Bladder microvascular endothelial cell (primary cell): ENCODE results near the gene CENPC. TPM values are rescaled to one million over a fixed set of nuclear protein-coding genes. Genes with fewer than 3 reads are reported as not detected.

Experiments used
- total RNA-seq: library from RNA; depleted of rRNA; stranded (reverse); fragments of >200 nt; gene quantifications from 2 replicates; pipeline ENCODE4 v1.2.3, GENCODE V29; 2014

The CENPC gene, protein sequence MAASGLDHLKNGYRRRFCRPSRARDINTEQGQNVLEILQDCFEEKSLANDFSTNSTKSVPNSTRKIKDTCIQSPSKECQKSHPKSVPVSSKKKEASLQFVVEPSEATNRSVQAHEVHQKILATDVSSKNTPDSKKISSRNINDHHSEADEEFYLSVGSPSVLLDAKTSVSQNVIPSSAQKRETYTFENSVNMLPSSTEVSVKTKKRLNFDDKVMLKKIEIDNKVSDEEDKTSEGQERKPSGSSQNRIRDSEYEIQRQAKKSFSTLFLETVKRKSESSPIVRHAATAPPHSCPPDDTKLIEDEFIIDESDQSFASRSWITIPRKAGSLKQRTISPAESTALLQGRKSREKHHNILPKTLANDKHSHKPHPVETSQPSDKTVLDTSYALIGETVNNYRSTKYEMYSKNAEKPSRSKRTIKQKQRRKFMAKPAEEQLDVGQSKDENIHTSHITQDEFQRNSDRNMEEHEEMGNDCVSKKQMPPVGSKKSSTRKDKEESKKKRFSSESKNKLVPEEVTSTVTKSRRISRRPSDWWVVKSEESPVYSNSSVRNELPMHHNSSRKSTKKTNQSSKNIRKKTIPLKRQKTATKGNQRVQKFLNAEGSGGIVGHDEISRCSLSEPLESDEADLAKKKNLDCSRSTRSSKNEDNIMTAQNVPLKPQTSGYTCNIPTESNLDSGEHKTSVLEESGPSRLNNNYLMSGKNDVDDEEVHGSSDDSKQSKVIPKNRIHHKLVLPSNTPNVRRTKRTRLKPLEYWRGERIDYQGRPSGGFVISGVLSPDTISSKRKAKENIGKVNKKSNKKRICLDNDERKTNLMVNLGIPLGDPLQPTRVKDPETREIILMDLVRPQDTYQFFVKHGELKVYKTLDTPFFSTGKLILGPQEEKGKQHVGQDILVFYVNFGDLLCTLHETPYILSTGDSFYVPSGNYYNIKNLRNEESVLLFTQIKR
- 12.3 and 24.7 TPM in 2 replicates for total RNA-seq

DNA sequence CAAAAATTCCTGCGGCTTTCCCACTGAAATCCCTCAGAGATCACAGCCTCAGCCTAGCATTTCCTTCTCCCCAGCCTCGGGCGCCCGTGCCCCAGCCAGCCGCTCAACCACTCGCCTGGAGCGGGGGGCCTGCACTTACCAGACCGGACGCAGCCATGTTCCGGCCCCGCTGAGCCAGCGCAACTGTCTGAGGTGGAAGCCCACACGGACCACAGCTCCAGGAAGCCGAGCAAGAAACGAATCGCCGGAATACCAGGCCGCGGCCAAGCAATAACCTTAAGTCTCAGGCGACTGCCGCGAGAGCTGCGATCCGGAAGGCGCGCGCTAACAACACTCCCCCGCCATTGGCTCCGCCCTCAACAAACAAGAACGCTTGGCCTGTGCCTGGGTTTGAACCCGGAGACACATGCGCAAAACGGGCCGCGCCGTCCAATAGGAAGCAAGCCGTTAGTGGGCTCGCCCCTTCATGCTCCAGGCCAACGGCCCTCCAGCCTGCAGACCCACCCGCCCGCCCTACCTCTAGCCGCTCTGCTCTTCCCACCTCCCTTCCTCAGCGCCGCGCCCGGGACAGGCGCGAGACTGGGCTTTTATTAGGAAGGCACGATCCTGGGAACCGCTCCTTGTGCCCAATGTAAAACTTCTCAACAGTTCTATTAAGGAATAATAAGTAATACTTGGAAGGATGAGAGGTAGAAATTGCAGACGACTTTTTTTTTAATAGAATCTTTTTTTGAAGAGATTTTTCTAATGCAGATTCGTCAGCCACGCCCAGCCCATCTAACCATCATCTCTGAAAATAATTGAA lies at the start of gene CENPC:
Gene CENPC (minus strand): TSS at position 305 of the 805 bp plus-strand sequence. CDS start 148 bp downstream, at position 157.

DNA sequence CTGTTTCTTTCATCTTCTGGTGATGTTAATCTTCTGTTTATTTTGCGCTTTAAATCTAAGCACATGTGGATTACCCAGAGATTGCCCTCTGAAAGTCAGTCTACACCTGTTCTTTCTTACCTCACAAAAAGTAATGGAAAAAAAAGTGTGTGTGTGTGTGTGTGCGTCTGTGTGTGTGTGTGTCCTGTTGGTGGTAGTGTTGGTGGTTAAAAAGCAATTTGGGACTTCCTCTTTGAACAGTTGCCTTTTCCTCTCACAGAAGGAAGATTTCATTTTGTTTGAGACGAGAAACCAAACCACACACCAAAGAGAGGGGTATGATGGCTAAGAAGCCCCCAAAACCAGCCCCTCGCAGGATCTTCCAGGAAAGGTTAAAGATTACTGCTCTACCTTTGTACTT lies 13.2 kb upstream of the CENPC start, which contains the start of gene STAP1:
Gene STAP1 (plus strand): TSS at position 235 of the 400 bp plus-strand sequence. CDS start 83 bp downstream, at position 318.

Other genes starting within 250 kb of the CENPC start
- gene STAP1, start 13.2 kb upstream of the CENPC start, total RNA-seq, result not detected in 2 replicates
- 60.1 and 151 TPM in 2 replicates for gene UBA6, start 155.7 kb upstream of the CENPC start, total RNA-seq
- not detected in 2 replicates for gene GNRHR, start 208.9 kb upstream of the CENPC start, total RNA-seq